Measurements from ENCODE around the gene OR56A5. TPM values are rescaled to one million over a fixed set of nuclear protein-coding genes. Genes with fewer than 3 reads are reported as not detected.

OR56A5 gene, protein sequence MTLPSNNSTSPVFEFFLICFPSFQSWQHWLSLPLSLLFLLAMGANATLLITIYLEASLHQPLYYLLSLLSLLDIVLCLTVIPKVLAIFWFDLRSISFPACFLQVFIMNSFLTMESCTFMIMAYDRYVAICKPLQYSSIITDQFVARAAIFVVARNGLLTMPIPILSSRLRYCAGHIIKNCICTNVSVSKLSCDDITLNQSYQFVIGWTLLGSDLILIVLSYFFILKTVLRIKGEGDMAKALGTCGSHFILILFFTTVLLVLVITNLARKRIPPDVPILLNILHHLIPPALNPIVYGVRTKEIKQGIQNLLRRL
- total RNA-seq (2014; rRNA removed; shearing (Covaris generic)), result not detected in 2 replicates

DNA sequence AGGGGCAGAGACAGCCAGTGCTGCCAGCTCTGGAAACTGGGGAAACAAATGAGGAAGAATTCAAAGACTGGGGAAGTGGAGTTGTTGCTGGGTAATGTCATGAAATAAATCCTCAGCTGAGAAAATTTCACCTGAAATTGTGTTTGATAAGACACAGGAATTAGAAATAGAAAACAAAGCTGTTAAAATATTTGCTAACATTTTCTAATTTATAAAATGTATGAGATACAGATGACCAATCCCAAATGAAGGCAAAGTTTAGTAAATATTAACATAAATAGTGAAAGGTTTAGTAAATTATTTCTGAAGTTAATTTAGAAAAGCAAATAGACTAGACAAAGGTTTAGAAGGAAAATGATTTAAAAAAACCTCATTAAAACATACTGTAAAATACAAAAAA is at the start of gene OR56A5:
OR56A5 (minus strand) TSS at position 101 of the 400 bp plus-strand sequence; CDS start at position 101, 0 bp downstream.

DNA sequence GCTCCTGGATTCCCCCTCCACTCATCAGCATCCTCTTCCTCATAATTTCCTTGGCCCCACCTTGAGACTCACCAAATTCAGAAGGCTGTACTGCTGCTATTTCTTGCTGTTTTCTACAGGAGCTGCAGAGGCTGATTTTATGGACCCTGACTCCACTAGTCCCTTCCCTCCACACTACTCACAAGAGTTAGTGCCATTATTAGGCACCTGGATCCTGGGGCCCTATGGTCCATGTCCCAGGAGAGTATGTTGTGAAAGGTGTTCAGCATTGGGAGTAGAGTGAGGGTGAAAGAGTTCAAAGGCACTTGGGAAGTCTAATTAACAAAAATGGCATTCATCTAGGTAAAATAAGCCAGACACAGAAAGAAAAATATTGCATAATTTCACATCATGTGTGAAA is 38.6 kb upstream of the OR56A5 start, which contains the start of gene OR56A4:
OR56A4 (minus strand) TSS at position 101 of the 400 bp plus-strand sequence. CDS start 3,954 bp downstream, outside the sequence.

DNA sequence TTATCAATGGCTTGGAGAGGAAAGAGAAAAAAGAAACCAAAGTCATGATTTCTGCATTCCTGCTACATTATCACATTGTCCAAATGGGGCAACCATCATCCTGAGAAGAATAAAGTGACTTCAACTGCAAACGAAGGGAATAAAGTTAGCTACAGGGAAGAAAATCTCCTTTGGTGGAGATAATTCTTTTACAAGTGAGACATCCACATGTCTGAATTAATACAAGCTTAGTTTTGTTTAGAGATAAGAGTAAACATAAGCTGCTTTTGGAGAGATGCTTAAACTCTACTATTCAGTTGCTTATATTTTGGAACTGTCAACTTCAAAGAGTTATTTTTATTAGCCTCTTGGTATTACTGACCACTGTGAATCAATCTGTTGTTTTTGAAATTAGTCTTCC is 18.6 kb upstream of the OR56A5 start, which contains the start of gene OR52L1:
OR52L1 (minus strand) TSS at position 101 of the 400 bp plus-strand sequence; CDS start at position 46, 55 bp downstream.

DNA sequence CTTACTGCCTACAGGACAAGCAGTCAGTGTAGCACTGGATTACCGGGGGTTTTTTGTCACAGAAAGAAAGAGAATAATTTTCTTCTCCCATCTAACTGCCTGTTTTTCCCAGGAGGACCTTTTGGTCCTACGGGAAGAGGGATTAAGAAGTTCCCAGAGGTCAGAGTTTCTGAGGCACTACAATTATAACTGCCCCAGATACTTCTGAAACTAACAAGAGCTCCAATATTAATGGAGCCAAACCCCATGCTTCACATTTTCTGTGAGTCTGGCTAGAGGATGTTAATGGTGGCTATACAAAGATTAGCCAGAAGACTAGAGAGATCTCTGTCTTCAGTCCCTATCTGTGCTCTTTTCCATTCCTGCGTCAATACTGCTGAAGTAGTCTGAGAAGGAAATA is 26.3 kb downstream of the OR56A5 start, which contains the start of gene OR56A3:
OR56A3 (plus strand) TSS at position 301 of the 400 bp plus-strand sequence. CDS start 5,096 bp downstream, outside the sequence.

Small RNA genes lying within 50 kb of the gene (small RNA-seq; reads per million reads assigned to genes)
- 0.80 reads per million, percentile 47 among the genes with 10 or more reads in this experiment for gene RNA5SP329

Other genes starting within 250 kb of the OR56A5 start
- not detected in 2 replicates for gene OR56B1, start 232.0 kb downstream of the OR56A5 start, total RNA-seq (2014; rRNA removed; shearing (Covaris generic))
- gene OR52N4, start 214.3 kb downstream of the OR56A5 start, total RNA-seq (2014; rRNA removed; shearing (Covaris generic)), result not detected in 2 replicates
- gene OR52N5, start 185.1 kb downstream of the OR56A5 start, total RNA-seq (2014; rRNA removed; shearing (Covaris generic)), result not detected in 2 replicates
- not detected in 2 replicates for gene OR52N1, start 177.2 kb downstream of the OR56A5 start, total RNA-seq (2014; rRNA removed; shearing (Covaris generic))
- not detected in 2 replicates for gene OR52N2, start 159.6 kb downstream of the OR56A5 start, total RNA-seq (2014; rRNA removed; shearing (Covaris generic))
- gene OR52E6, start 126.6 kb downstream of the OR56A5 start, total RNA-seq (2014; rRNA removed; shearing (Covaris generic)), result not detected in 2 replicates
- not detected in 2 replicates for gene OR52E8, start 110.8 kb downstream of the OR56A5 start, total RNA-seq (2014; rRNA removed; shearing (Covaris generic))
- not detected in 2 replicates for gene OR52E4, start 87.9 kb downstream of the OR56A5 start, total RNA-seq (2014; rRNA removed; shearing (Covaris generic))
- not detected in 2 replicates for gene OR52E5, start 75.3 kb downstream of the OR56A5 start, total RNA-seq (2014; rRNA removed; shearing (Covaris generic))
- not detected in 2 replicates for gene OR56A3, start 26.2 kb downstream of the OR56A5 start, total RNA-seq (2014; rRNA removed; shearing (Covaris generic))
- not detected in 2 replicates for gene OR52L1, start 18.5 kb upstream of the OR56A5 start, total RNA-seq (2014; rRNA removed; shearing (Covaris generic))
- gene OR56A4, start 38.5 kb upstream of the OR56A5 start, total RNA-seq (2014; rRNA removed; shearing (Covaris generic)), result not detected in 2 replicates
- not detected in 2 replicates for gene OR56A1, start 62.3 kb upstream of the OR56A5 start, total RNA-seq (2014; rRNA removed; shearing (Covaris generic))
- not detected in 2 replicates for gene OR56B4, start 139.2 kb upstream of the OR56A5 start, total RNA-seq (2014; rRNA removed; shearing (Covaris generic))
- gene OR52B2, start 201.8 kb upstream of the OR56A5 start, total RNA-seq (2014; rRNA removed; shearing (Covaris generic)), result not detected in 2 replicates
- gene OR52W1, start 230.7 kb upstream of the OR56A5 start, total RNA-seq (2014; rRNA removed; shearing (Covaris generic)), result not detected in 2 replicates
- not detected in 2 replicates for gene C11orf42, start 237.1 kb upstream of the OR56A5 start, total RNA-seq (2014; rRNA removed; shearing (Covaris generic))

All from A375 (cell line).